GM21717 (cell line): ENCODE data around the gene TRAF4.
A peak's percentile ranks its signal among the peaks of the same experiment; 100 is the strongest.
"Not testable (repeated sequence)": the region's sequence is repeated elsewhere in the genome, so short reads cannot be mapped to it uniquely, and the experiment has no call there.

Source experiments
- ATAC-seq: cut with Tn5 transposase; IDR thresholded peaks from one replicate; pipeline ENCODE4 v1.9.1; 2021; ENCODE audit warnings: mild to moderate bottlenecking, moderate library complexity; ENCODE audit not compliant: unreplicated experiment

TRAF4 gene

DNA sequence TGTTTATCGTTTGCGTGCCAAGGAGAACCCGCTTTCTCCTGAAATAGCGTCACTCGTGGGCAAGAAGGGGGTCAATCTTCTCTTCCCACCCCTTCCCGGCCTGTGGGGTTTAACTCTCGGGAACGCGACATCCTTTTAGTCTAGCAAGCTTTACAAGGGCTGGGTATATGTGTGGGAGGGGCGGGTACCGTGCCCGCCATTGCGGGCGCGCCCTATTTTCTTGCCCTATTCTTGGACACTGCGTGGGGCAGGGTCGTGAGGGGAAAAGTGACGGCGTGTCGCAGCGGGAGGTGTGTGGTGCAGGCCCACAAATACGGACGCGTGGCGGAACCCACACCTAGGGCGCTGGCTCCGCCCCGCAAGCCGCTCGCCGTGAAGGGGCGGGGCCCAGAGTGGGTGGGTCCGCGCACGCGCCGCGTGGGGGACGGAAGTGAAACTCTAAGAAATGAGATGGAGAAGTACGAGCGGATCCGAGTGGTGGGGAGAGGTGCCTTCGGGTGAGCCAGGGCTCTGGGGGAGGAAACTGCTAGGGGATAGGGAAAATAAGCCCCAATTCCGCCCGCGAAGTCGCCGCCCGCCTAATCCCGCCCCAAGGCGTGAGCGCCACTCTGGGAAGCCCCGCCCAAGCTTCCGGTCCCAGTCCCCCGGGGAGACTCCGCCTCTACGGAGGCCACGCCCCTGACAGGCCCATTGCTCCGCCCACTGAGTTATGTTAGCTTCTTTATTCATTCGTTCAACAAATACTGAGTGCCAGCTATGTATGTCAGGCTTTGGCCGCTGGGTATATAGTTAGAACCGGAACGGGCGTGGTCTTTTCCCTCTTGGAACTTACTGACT, 15.2 kb upstream of the TRAF4 start, which contains the start of gene NEK8:
Gene NEK8 (plus strand): TSS at position 425 of the 837 bp plus-strand sequence. CDS start 26 bp downstream, at position 451.
- ATAC-seq, result peak; percentile 32

DNA sequence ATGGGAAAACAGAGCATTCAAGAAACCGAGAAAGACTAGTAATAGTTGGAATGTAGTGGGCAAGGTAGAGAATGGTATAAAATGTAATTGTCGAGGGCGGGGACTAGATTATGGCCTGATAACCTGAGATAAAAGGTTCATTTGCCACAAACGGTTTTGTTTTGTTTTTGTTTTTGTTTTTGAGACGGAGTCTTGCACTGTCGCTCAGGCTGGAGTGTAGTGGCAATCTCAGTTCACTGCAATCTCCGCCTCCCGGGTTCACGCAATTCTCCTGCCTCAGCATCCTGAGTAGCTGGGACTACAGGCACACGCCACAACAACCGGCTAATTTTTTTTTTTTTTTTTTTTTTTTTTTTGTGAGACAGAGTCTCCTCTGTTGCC, 13.9 kb upstream of the TRAF4 start:
- ATAC-seq, result no peak

DNA sequence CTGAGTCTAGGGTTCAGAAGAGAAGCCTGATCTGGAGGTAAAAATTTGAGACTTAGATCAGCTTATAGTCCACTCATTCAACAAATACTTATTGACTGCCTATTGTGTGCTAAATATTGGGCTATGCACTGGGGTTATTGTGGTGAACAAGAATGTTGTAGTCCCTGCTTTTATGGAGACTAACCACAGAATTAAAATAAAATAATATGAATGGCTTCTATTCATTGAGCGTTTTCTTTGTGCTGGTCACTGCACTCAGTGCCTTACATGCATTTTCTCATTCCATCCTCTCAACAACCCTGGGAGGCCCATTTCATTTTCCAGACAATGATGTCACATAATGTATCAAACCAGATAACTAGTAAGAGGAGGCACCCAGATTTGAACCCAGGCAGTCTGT, 10.5 kb upstream of the TRAF4 start:
- ATAC-seq, result no peak

DNA sequence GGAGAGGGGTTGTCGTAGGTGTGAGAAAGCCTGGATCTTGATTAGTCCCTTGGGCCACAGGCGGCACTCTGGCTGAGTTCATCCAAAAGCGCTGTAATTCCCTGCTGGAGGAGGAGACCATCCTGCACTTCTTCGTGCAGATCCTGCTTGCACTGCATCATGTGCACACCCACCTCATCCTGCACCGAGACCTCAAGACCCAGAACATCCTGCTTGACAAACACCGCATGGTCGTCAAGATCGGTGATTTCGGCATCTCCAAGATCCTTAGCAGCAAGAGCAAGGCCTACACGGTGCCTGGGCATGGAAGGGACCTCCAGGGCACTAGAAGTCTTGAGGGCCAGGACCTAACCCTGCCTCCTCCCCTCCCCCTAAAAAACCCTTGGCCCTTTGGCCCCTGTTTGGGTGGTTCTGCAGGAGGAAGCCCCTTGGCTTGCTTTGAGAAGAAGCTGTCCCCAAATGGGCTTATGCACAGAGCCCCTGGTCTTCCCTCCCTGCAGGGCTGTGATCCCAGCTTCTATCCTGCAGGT, 9.0 kb upstream of the TRAF4 start:
- ATAC-seq, result no peak

DNA sequence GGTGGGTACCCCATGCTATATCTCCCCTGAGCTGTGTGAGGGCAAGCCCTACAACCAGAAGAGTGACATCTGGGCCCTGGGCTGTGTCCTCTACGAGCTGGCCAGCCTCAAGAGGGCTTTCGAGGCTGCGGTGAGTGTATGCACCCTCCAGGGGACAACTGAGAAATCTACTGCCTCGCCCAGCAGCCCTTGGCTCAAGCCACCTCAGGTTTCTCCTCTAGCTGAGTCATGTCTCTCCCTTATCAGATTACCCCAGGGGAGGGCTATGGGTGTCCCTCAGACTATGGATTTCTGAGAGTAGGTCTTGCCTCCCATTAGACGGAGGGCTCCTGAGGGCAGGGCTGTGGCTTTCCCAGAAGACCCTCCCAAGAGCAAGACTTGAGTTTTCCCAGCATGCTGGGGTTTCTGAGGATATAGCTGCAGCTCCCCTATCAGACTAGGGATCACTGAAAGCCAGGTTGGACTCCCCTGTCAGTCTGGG, 8.5 kb upstream of the TRAF4 start:
- ATAC-seq, result no peak

DNA sequence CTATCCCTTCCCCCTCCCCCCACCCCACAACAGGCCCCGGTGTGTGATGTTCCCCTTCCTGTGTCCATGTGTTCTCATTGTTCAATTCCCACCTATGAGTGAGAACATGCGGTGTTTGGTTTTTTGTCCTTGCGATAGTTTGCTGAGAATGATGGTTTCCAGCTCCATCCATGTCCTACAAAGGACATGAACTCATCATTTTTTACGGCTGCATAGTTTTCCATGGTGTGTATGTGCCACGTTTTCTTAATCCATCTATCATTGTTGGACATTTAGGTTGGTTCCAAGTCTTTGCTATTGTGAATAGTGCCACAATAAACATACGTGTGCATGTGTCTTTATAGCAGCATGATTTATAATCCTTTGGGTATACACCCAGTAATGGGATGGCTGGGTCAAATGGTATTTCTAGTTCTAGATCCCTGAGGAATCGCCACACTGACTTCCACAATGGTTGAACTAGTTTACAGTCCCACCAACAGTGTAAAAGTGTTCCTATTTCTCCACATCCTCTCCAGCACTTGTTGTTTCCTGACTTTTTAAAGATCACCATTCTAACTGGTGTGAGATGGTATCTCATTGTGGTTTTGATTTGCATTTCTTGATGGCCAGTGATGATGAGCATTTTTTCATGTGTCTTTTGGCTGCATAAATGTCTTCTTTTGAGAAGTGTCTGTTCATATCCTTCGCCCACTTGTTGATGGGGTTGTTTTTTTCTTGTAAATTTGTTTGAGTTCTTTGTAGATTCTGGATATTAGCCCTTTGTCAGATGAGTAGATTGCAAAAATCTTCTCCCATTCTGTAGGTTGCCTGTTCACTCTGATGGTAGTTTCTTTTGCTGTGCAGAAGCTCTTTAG, 7.7 kb upstream of the TRAF4 start:
- not testable (repeated sequence) for ATAC-seq

DNA sequence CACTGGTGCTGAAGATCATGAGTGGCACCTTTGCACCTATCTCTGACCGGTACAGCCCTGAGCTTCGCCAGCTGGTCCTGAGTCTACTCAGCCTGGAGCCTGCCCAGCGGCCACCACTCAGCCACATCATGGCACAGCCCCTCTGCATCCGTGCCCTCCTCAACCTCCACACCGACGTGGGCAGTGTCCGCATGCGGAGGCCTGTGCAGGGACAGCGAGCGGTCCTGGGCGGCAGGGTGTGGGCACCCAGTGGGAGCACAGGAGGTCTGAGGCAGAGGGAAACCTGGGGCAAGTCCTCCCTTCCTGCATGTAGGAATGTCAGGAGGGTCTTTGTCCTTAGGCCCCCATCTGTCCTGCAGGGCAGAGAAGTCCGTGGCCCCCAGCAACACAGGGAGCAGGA, 6.5 kb upstream of the TRAF4 start:
- ATAC-seq, result no peak

DNA sequence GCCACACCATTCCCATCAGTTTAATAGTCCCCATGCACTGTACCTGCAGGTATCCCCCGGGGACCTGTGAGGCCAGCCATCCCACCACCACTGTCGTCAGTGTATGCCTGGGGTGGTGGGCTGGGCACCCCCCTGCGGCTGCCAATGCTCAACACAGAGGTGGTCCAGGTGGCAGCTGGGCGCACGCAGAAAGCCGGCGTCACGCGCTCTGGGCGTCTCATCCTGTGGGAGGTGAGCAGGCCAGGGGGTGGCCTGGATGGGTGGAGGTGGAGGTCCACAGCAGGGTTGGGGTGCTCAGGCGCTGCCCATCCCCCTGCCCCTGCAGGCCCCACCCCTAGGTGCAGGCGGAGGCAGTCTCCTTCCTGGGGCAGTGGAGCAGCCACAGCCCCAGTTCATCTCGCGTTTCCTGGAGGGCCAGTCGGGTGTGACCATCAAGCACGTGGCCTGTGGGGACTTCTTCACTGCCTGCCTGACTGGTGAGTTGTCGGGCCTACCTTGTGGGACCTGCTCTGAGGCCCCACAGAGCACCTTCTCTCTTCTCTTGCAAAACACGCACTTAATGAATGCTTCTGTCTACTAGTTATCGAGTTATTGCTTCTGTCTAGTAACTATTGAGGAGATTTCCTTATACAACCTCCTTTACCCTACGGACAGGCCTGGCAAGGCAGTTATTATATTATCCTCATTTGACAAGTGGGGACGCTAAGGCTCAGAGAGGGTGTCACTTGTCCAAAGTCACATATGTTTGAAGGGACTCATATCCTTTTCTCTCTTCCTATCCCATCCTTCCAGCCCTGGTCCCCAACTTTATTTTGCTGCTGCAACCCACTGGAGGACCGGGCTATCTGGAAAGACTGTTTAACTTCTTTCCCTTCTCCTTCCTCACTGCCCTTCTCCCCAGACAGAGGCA, 5.8 kb upstream of the TRAF4 start:
- peak; percentile 44 for ATAC-seq

DNA sequence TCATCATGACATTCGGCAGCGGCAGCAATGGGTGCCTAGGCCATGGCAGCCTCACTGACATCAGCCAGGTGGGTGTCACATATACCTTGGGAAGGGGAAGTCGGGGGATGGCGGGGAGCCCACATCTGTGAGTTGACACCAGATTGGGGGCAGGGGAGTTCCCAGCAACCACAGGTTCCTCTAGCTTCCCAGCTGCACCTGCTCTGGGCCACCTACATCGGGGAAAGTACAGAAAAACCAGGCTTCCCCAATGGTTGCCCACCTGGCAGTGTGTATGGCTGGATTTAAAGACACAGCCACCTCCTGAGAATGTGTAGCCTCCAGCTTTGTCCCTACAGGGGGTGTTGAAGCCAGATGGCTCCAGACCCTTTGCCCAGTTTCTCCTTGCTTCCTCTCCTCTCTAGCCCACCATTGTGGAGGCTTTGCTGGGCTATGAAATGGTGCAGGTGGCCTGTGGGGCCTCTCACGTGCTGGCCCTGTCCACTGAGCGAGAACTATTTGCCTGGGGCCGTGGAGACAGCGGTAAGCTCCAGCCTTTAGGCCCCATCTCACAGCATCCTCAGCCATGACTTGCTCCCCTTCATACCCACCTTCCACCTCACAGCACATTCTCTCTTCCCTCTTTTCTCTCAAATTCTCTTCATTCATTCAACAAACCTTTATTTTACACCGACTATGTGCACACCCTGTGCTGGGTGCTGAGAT, 5.0 kb upstream of the TRAF4 start:
- peak; percentile 30 for ATAC-seq

DNA sequence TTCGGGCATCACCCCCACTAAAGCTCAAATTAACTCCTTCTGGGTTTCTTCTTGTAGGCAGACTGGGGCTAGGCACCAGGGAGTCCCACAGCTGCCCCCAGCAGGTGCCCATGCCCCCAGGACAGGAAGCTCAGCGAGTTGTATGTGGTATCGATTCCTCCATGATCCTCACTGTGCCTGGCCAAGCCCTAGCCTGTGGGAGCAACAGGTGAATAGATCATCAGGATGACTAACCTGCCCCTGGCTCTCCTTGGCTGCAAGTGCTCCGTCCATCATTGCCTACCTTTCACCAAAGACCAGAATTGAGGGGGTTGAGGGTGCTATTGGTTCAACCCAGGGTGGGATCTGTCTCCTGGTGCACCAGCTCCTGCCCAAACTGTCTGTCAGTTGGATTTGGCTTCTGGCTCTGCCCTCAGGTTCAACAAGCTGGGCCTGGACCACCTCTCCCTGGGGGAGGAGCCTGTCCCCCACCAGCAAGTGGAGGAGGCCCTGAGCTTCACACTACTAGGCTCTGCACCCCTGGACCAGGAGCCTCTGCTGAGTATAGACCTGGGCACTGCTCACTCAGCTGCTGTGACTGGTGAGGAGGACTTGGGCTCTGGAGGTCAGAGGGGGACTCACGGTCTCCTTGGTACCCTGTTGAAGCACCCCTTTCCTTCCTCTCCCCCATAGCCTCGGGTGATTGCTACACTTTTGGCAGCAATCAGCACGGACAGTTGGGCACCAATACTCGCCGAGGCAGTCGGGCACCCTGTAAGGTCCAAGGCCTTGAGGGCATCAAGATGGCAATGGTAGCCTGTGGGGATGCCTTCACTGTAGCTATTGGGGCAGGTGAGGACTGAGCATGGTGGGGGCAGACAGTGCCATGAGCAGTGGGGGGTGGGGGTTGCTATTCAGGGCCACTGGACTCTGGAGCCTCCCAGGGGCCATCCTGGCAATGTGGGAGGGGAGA, 3.1 kb upstream of the TRAF4 start:
- ATAC-seq, result no peak

DNA sequence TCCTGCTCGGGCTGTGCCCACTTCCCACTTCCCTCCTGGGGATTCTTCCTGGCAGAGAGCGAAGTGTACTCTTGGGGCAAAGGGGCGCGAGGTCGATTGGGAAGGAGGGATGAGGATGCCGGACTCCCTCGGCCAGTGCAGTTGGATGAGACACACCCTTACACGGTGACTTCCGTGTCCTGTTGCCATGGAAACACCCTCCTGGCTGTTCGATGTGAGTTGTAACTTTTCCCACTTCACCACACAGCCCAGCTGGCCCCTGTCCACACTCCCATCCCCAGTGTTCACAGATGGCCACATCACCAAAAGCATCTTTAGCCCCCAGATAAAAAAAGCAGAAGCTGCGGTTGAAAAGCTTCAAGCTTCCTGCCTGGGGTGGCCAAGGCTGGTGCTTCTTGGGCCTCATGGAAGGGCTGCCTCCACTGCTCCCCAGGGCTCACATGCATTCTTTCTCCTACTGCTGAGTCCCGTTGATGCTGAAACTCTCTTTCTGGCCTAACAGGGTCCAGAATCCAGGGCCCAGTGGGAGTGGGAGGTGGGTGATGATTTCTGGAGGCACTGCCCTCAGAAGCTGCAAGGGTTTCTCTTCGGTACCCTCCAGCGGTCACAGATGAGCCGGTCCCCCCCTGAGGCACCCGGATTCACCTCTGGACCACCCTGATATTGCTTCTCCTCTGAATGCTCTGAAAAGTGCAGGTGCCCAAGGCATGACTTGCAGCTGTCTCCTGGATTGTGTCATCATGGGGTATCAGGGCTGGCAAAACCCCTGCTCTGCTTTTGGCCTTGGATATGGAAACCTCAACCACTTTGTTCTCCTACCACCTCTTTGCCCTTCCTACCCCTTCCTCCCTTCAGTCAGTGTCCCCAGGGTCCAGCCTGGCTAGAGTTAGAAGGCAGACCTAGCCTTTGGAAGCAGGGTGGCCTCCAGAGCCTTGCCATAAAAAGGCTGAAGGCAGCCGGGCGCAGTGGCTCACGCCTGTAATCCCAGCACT, 2.2 kb upstream of the TRAF4 start:
- no peak for ATAC-seq

DNA sequence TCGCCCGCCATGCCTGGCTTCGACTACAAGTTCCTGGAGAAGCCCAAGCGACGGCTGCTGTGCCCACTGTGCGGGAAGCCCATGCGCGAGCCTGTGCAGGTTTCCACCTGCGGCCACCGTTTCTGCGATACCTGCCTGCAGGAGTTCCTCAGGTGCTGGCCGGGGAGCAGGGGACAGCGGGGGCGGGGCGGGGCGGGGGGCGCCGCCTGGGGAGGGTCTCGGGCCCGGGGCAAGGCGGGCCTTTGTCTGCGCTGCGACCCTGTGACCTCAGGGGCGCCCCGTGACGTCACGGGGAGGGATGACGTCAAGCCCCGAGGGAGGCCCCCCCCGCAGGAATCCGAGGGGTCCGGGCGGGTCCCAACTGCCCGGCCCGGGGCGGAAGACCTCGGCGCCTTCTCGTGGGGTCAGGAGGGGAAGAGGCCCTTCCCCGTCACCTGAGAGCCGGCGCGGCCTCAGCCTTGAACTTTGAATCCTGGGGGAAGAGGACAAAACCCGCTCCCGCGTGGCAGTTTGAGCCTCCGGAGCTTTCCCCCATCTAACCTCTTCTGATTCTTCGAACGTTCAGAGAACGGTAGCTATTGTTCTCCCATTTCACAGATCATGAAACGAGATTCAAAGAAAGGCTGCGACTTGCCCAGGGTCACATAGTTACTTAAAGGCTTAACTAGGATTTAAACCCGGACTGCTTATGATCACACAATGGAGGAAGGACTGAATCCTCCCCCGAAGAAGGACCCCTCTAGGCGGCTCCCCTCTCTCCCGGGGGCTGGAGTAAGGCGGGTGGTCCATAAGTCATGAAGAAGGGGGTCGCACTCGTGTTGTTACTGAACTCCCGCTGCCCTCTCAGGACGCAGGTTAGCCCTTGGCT, 527 bp downstream of the TRAF4 start:
- no peak for ATAC-seq

DNA sequence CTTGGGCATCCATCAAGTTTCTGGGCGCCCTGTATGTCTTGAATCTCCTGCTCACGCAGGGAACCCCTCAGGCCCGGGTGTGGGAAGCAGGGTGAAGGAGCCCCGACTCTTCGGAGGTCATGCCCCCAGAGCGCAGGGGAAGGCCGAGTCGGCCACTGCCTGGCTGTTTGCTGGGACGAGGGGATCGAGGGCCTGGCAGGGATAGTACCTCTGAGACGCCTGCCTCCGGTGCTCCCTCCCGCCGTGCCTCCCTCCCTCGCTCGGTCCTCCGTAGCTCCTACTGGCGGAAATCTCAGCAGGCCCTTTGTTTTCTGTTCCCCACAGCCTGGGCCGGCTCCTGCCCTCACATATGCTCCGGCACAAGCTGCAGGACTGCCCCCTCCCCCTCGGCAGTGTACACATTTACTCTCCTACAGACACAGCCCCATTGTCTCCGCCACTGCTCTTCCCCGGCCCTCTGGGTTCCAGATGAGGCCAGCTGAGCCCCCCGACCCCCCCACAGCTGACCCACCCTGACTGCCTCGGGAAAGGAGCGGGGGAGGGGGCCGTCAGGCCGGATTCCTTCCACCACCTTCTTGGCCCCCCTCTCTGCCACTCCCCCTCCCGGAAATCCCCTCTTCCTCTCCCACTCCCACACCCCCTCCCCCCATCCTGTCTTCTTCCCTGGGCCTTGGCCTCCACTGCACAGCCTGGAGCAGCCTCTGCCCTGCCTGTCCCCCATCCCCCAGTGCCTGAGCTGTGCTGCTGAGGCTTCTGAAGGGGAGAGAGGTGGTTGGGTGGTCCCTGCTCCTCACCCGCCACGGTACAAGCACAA, 1.4 kb downstream of the TRAF4 start:
- ATAC-seq, result no peak

DNA sequence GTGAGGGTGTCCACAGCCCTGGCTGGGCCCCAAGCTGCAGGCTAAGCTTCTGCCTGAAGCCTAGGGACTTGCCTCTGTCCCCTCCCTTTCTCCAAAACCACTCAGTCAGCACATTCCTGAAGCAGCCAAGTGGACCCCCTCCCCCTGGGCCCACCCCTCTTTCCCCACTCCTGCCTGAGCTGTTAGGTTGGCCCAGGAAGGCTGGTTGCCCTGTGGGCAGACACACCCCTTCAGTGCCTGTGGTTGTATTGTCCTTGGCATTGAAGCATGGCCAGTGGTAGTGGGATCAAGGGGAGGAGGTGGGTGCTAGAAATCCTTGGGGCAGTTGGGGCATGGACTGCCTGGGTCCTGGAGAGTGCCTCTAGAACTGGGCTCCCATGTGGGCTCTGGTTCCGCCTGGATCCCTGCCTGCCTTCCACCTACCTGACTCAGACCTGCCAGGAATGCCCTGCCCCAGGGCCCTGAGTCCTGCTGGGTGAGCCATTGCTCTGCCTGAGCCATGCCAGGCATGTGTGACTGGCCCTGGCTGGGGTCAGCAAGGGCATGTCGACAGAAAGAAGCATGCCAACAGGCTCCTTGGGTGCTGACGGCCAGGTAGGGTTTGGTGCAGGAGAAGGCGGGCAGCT, 2.1 kb downstream of the TRAF4 start:
- no peak for ATAC-seq

DNA sequence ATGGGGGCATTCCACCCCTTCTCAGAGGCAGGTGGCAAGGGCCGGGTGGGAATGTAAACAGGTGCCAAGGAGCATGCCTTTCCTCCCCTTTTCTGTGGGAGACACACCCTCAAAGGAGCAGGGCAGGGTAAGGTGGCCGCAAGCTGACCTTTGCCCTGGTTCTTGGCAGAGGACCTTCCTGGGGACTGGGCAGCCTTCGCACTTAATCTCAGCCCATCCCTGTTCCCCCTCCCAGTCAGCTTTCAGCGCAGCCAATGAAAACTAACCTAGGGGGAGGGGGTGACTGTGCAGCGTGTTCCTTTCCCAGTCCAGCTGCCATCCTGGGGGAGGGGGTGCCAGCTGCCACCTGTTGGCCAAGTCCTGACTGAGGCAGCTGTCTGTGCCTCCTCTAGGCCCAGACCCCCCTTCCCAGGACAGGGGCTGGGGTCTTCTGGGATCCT, 2.8 kb downstream of the TRAF4 start:
- no peak for ATAC-seq
